GM21381 (cell line): ENCODE data around the gene ZBTB8B.
"Not testable (repeated sequence)": the region's sequence is repeated elsewhere in the genome, so short reads cannot be mapped to it uniquely, and the experiment has no call there.

Experiments used
- ATAC-seq: cut with Tn5 transposase; IDR thresholded peaks from one replicate; pipeline ENCODE4 v1.9.1; 2021; ENCODE audit warnings: mild to moderate bottlenecking, moderate library complexity; ENCODE audit not compliant: unreplicated experiment

Gene ZBTB8B

GRCh38 chr1:32468791-32469190, 3.9 kb downstream of the ZBTB8B start:
- ATAC-seq: no peak

- no peak for ATAC-seq
Measured at GRCh38 chr1:32470431-32470830, 5.6 kb downstream of the ZBTB8B start.

- no peak for ATAC-seq
Measured at GRCh38 chr1:32470991-32471694, 6.3 kb downstream of the ZBTB8B start.

GRCh38 chr1:32471695-32472362, 7.0 kb downstream of the ZBTB8B start:
- no peak for ATAC-seq

- not testable (repeated sequence) for ATAC-seq
Measured at GRCh38 chr1:32472966-32473365, 8.1 kb downstream of the ZBTB8B start.

DNA sequence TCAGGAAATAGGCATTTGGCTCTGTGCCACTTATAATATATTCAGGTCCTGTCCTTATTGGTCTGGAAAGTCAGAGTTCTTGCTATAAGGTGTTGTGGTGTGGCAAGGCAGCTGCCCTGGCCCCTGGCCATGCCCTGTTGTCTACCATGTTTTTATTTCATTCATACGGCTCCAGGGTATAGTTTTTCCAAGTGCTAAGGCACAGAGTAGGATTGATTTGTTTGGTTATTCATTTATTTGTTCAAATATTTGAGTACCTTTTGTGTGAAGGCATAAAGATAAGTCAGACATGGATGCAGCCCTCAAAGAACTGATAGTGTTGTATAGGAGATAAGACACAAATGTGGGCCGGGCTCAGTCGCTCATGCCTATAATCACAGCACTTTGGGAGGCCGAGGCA, 10.1 kb downstream of the ZBTB8B start:
- no peak for ATAC-seq

GRCh38 chr1:32480003-32480402, 15.1 kb downstream of the ZBTB8B start:
- ATAC-seq: no peak

- ATAC-seq: no peak
Measured at GRCh38 chr1:32480761-32481160, 15.9 kb downstream of the ZBTB8B start.

DNA sequence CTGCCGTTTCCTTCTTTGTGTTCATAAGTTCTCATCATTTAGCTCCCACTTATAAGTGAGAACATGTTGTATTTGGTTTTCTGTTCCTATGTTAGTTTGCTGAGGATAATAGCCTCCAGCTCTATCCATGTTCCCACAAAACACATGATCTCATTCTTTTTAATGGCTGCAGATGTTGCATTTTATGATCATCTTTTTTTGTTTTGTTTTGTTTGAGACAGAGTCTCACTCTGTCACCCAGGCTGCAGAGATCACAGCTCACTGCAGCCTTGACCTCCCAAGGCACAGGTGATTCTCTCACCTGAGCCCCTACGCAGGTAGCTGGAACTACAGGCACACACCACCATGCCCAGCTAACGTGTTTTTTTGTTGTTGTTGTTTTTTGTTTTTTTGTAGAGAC, 16.9 kb downstream of the ZBTB8B start:
- ATAC-seq: not testable (repeated sequence)

GRCh38 chr1:32485554-32486255, 20.8 kb downstream of the ZBTB8B start:
- no peak for ATAC-seq

DNA sequence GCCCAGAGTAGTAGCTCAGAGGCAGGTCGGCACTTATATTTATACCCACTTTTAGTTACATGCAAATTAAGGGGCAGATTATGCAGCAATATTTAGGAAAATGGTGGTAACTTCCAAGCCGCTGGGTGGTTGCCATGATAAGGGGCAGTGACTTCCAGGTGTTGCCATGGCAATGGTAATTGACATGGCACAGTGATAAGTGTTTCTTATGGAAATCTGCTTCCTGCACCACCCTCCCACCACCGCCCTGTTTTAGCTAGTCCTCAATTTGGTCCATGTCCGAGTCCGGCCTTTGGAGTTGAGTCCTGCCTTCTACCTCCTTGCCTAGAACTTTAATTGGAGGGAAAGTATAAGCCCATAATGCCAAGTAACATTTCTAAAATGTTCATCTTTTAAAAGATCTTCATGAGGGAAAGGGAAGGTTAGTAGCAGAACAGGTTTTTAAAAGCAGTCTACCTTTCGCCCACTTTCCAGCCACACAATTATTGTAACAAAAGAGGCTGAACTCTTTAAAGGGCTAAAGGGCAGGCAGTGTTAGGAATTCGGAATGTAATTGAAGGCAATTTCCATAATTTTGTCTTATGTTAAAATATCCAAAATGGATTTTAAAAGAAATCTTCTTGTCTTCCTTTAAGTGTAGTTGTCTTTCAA, 21.7 kb downstream of the ZBTB8B start:
- ATAC-seq: no peak

- no peak for ATAC-seq
Measured at GRCh38 chr1:32487182-32487581, 22.3 kb downstream of the ZBTB8B start.

DNA sequence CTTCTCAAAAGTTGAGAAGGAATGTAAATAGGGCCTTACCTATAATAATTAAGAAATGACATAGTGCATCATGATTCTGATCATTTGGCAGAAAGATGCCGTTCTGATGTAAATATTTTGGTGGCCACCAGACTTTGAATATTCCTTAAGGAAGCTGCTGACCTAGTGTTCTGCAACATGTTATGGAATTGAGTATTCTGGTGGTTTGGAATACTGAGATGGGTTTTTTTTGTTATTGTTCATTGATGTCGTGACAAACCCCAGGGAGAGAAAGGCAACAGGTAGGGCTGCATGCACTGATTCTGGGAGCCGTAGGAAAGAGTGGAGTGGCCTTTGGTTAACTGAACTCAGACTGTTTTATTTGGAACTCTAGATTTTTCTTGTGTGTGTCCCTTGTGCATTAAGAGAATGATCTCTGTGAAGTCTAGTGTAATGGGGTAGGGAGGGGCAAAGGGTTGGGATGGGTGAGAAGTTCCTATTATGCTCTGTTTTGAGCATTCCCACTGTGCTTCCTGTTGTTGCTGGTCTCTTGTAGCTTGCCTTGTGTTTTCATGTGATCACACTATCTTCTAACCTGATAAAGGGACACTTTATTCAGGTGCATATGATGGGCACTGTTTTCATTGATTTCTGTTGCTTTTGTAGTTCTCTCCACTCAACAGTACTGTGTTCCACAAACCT, 25.0 kb downstream of the ZBTB8B start:
- no peak for ATAC-seq

DNA sequence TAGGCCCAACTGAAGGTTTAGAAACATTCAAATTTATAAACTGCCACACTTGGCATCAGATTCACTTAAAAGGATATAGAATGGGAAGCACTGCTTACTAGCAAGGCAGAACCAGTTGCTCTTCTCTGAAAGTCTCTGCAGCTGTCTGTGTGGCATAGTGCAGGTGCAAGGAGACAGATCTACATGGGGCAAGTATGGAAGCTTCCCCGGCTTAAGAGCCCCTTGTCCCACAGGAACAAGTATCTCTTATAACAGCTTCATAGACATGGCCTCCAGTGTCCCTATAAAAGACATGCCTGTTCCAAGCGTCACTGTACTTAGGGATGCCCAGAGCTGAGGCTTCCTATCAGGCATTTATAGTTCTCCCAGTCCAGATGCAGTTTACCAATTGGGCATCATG, 26.5 kb downstream of the ZBTB8B start:
- no peak for ATAC-seq

- ATAC-seq: no peak
Measured at GRCh38 chr1:32494196-32494595, 29.3 kb downstream of the ZBTB8B start.

DNA sequence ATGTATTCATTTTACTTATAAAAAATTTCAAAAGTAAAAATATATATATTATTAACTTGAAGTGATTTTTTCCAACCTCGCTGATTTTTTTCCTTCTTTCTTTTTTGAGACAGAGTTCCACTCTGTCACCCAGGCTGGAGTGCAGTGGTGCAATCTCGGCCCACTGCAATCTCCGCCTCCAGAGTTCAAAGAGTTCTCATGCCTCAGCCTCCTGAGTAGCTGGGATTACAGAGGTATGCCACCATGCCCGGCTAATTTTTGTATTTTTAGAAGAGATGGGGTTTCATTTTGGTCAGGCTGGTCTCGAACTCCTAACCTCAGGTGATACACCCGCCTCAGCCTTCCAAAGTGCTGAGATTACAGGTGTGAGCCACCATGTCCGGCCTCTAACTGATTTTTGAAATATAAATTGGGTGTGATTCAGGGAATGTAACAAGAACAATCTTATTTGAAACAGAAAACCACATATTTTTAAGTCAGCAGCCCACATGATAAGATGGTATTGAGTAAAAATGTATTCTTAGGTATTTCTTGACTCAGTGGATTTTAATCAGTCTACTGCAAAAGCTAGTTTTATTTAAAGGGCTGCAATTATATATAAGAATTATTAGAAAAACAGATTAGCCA, 30.0 kb downstream of the ZBTB8B start:
- no peak for ATAC-seq

- ATAC-seq: no peak
Measured at GRCh38 chr1:32496127-32496526, 31.3 kb downstream of the ZBTB8B start.

DNA sequence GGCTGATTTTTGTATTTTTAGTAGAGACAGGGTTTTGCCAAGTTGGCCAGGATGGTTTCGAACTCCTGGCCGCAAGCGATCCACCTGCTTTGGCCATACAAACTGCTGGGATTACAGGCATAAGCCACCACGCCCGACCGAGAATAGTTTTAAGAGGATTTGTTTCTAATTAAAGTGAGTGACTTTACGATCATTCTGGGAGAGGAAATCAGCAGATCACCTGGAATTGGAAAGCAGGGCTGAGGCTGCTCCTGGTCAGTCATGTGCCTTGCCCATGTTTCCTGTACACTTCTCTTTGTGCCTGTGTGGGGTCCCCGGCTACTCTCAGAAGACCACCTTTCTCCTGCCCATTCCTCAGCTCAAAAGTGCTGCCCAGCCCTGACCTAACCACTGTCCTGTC, 33.9 kb downstream of the ZBTB8B start:
- no peak for ATAC-seq

DNA sequence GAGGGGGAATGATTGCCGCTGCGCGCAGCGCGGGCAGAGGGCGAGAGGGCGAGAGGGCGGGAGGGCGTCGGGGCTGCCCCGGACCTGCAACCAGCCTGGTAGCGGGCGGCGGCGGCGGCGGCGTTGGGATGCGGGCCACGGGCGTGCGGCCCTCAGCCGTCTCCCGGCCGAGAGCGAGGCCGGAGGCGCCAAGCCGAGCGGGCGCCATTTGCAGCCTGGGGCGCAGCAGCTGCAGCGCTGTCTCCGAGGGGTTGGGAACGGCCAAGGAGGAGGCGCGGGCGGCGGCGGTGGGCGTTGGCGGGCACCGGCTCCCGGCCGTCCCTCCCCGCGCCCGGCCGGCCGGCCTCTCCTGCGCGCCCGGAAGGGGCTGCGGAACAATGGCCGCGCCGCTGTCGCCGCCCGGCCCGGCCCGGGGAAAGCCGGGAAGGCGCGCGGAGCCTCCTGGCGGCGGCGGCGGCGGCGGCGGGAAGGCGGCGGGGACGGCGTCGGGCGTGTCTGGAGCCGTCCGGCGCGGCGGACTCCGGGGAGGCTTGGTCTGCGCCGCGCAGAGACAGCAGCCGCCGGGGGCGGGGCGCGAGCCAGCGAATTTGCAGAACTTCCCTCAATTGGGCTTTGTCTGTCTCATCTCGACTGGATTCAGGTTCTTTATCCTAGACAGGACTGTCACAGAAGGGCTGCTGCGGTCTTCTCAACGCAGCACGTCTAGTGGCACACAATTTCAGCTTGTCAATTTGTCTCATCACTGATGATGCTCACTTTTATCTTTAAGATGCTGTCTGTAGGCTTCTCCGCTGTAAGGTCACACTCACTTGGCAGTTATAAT, 35.7 kb downstream of the ZBTB8B start:
- peak; percentile 60 for ATAC-seq

- no peak for ATAC-seq
Measured at GRCh38 chr1:32501865-32502264, 37.0 kb downstream of the ZBTB8B start.
